SJCRH30 (cell line): ENCODE data around the gene DNAH1. TPM values are rescaled to one million over a fixed set of nuclear protein-coding genes. Genes with fewer than 3 reads are reported as not detected.
"Not testable (repeated sequence)": the region's sequence is repeated elsewhere in the genome, so short reads cannot be mapped to it uniquely, and the experiment has no call there.

Source experiments
- DNase-seq, 2 experiments: peaks; one replicate each; pipeline ENCODE4 v3.0.0-alpha.2; 2015 to 2020
- H3K27ac ChIP-seq: fragments of 250-450 bp; sonication (Bioruptor Pico); 2 replicates; pipeline ENCODE4 v1.5.1; 2020; ENCODE audit warnings: mild to moderate bottlenecking, moderate library complexity
- H3K27me3 ChIP-seq: fragments of 250-450 bp; sonication (Bioruptor Pico); 2 replicates; pipeline ENCODE4 v1.5.1; 2020; ENCODE audit warnings: mild to moderate bottlenecking, moderate library complexity
- H3K36me3 ChIP-seq: fragments of 250-450 bp; sonication (Bioruptor Pico); 2 replicates; pipeline ENCODE4 v1.5.1; 2020; ENCODE audit warnings: mild to moderate bottlenecking, moderate library complexity
- H3K4me1 ChIP-seq: fragments of 250-450 bp; sonication (Bioruptor Pico); 2 replicates; pipeline ENCODE4 v1.5.1; 2020; ENCODE audit warnings: mild to moderate bottlenecking, moderate library complexity
- H3K4me3 ChIP-seq: fragments of 250-450 bp; sonication (Bioruptor Pico); 2 replicates; pipeline ENCODE4 v1.5.1; 2020; ENCODE audit warnings: mild to moderate bottlenecking, moderate library complexity
- H3K9me3 ChIP-seq: fragments of 250-450 bp; sonication (Bioruptor Pico); replicated peaks from 2 replicates; pipeline ENCODE4 v1.5.1; 2020; ENCODE audit warnings: mild to moderate bottlenecking, moderate library complexity
- total RNA-seq: library from RNA; depleted of rRNA; stranded (reverse); fragments of >200 nt; shearing (Covaris generic); gene quantifications from 2 replicates; pipeline ENCODE4 v1.2.3, GENCODE V29; 2014; rRNA removed

The DNAH1 gene
- 0.14 and 0.33 TPM in 2 replicates for total RNA-seq

GRCh38 chr3:52315977-52316764, at the start of gene DNAH1:
DNAH1 (plus strand) TSS chr3:52316319; CDS start chr3:52322443, 6,124 bp downstream.
- H3K27ac ChIP-seq = peak within 1 kb of the TSS; percentile 28
- no peaks in the 10 kb centered on the region for H3K36me3 ChIP-seq
- H3K4me1 ChIP-seq = peaks cover 33% of the 10 kb centered on the region
- no peak within 1 kb of the TSS for H3K4me3 ChIP-seq
- DNase-seq = peak; percentile 88 to 90
- peaks cover 11% of the 10 kb centered on the region for H3K27me3 ChIP-seq
- no peaks in the 10 kb centered on the region for H3K9me3 ChIP-seq

- no peak for DNase-seq
- H3K27me3 ChIP-seq = no peaks in the 10 kb centered on the region
- no peak overlapping the region for H3K27ac ChIP-seq
- H3K4me3 ChIP-seq = no peak overlapping the region
- no peaks in the 10 kb centered on the region for H3K4me1 ChIP-seq
- H3K36me3 ChIP-seq = peaks cover 89% of the 10 kb centered on the region
- no peaks in the 10 kb centered on the region for H3K9me3 ChIP-seq
Observed at GRCh38 chr3:52268036-52268435, 48.1 kb upstream of the DNAH1 start.

GRCh38 chr3:52269776-52270175, 46.3 kb upstream of the DNAH1 start:
- DNase-seq = no peak
- H3K27ac ChIP-seq = no peak overlapping the region
- H3K9me3 ChIP-seq = no peaks in the 10 kb centered on the region
- peaks cover 85% of the 10 kb centered on the region for H3K36me3 ChIP-seq
- H3K4me1 ChIP-seq = no peaks in the 10 kb centered on the region
- H3K27me3 ChIP-seq = no peaks in the 10 kb centered on the region
- H3K4me3 ChIP-seq = no peak overlapping the region

- peaks cover 84% of the 10 kb centered on the region for H3K36me3 ChIP-seq
- no peaks in the 10 kb centered on the region for H3K9me3 ChIP-seq
- H3K4me1 ChIP-seq = no peaks in the 10 kb centered on the region
- H3K27ac ChIP-seq = no peak overlapping the region
- no peaks in the 10 kb centered on the region for H3K27me3 ChIP-seq
- H3K4me3 ChIP-seq = no peak overlapping the region
- no peak for DNase-seq
Observed at GRCh38 chr3:52270252-52270754, 45.8 kb upstream of the DNAH1 start.

- DNase-seq, H3K27me3 ChIP-seq, H3K9me3 ChIP-seq, H3K27ac ChIP-seq, H3K4me1 ChIP-seq, H3K4me3 ChIP-seq: not testable (repeated sequence)
- H3K36me3 ChIP-seq = peaks cover 66% of the 10 kb centered on the region
Observed at GRCh38 chr3:52272172-52272571, 43.9 kb upstream of the DNAH1 start.

GRCh38 chr3:52272831-52273230, 43.3 kb upstream of the DNAH1 start:
- H3K36me3 ChIP-seq = peaks cover 59% of the 10 kb centered on the region
- no peaks in the 10 kb centered on the region for H3K9me3 ChIP-seq
- DNase-seq = no peak
- no peaks in the 10 kb centered on the region for H3K4me1 ChIP-seq
- no peak overlapping the region for H3K27ac ChIP-seq
- no peak overlapping the region for H3K4me3 ChIP-seq
- no peaks in the 10 kb centered on the region for H3K27me3 ChIP-seq

- H3K27ac ChIP-seq, DNase-seq: not testable (repeated sequence)
Observed at GRCh38 chr3:52274781-52275180, 41.3 kb upstream of the DNAH1 start.

GRCh38 chr3:52277071-52277964, 38.8 kb upstream of the DNAH1 start:
- Histone ChIP-seq H3K36me3 (peaks cover 20% of the 10 kb centered on the region), H3K27me3 (no peaks in the 10 kb centered on the region), H3K9me3 (no peaks in the 10 kb centered on the region), H3K4me1 (peaks cover 20% of the 10 kb centered on the region), H3K27ac (peak overlapping the region; percentile 83), H3K4me3 (peak overlapping the region; percentile 90)
- DNase-seq = peak; percentile 77

More at GRCh38 chr3:52274781-52275180, 41.3 kb upstream of the DNAH1 start:
- not testable (repeated sequence) for H3K9me3 ChIP-seq, H3K27me3 ChIP-seq, H3K4me3 ChIP-seq, H3K4me1 ChIP-seq
- H3K36me3 ChIP-seq = peaks cover 40% of the 10 kb centered on the region

- H3K27ac ChIP-seq = peak overlapping the region; percentile 83
- no peaks in the 10 kb centered on the region for H3K9me3 ChIP-seq
- DNase-seq = peak; percentile 68 to 70
- peak overlapping the region; percentile 90 for H3K4me3 ChIP-seq
- peaks cover 20% of the 10 kb centered on the region for H3K4me1 ChIP-seq
- H3K27me3 ChIP-seq = no peaks in the 10 kb centered on the region
- H3K36me3 ChIP-seq = peaks cover 14% of the 10 kb centered on the region
Observed at GRCh38 chr3:52277972-52278509, 38.1 kb upstream of the DNAH1 start.

- Histone ChIP-seq H3K27me3 (no peaks in the 10 kb centered on the region), H3K36me3 (peaks cover 11% of the 10 kb centered on the region), H3K4me3 (peak within 1 kb of the TSS; percentile 90), H3K27ac (peak within 1 kb of the TSS; percentile 83), H3K4me1 (peaks cover 20% of the 10 kb centered on the region), H3K9me3 (no peaks in the 10 kb centered on the region)
- peak; percentile 95 to 98 for DNase-seq
Observed at GRCh38 chr3:52278510-52279069, 37.5 kb upstream of the DNAH1 start, which contains the start of gene WDR82. WDR82 (minus strand) TSS chr3:52278649; CDS start chr3:52278361, 288 bp downstream.

- Histone ChIP-seq H3K36me3 (peaks cover 5% of the 10 kb centered on the region), H3K27me3 (no peaks in the 10 kb centered on the region), H3K9me3 (no peaks in the 10 kb centered on the region), H3K4me1 (peaks cover 20% of the 10 kb centered on the region), H3K27ac (peak overlapping the region; percentile 83), H3K4me3 (peak overlapping the region; percentile 90)
- no peak for DNase-seq
Observed at GRCh38 chr3:52279596-52279995, 36.5 kb upstream of the DNAH1 start.

- Histone ChIP-seq H3K9me3 (no peaks in the 10 kb centered on the region), H3K27ac (peak overlapping the region; percentile 83), H3K4me3 (peak overlapping the region; percentile 0; the same call in 1 of the 2 replicates), H3K27me3 (no peaks in the 10 kb centered on the region), H3K36me3 (peaks cover 3% of the 10 kb centered on the region; the same call in 1 of the 2 replicates), H3K4me1 (peaks cover 20% of the 10 kb centered on the region)
- DNase-seq = peak; percentile 66 to 88
Observed at GRCh38 chr3:52280050-52280461, 36.1 kb upstream of the DNAH1 start.

GRCh38 chr3:52281981-52282801, 33.9 kb upstream of the DNAH1 start:
- Histone ChIP-seq H3K4me3 (no peak overlapping the region), H3K4me1 (peaks cover 20% of the 10 kb centered on the region), H3K27ac (no peak overlapping the region), H3K36me3 (no peaks in the 10 kb centered on the region), H3K27me3 (no peaks in the 10 kb centered on the region), H3K9me3 (no peaks in the 10 kb centered on the region)
- DNase-seq = no peak
